ENCODE measurements around the gene KRT7.
"Not testable (repeated sequence)": the region's sequence is repeated elsewhere in the genome, so short reads cannot be mapped to it uniquely, and the experiment has no call there.

The KRT7 gene

GRCh38 chr12:52254180-52254964 lies 21.3 kb downstream of the KRT7 start:
- no peak for DNase-seq

- DNase-seq = no peak
Measured at GRCh38 chr12:52254965-52255751, 22.1 kb downstream of the KRT7 start.

GRCh38 chr12:52255926-52256583 lies 23.0 kb downstream of the KRT7 start:
- DNase-seq = no peak

GRCh38 chr12:52256584-52256935 lies 23.5 kb downstream of the KRT7 start:
- DNase-seq = no peak

- no peak for DNase-seq
Measured at GRCh38 chr12:52257074-52257551, 24.1 kb downstream of the KRT7 start.

GRCh38 chr12:52257922-52258321 lies 24.9 kb downstream of the KRT7 start:
- not testable (repeated sequence) for DNase-seq

- no peak for DNase-seq
Measured at GRCh38 chr12:52258335-52258901, 25.4 kb downstream of the KRT7 start.

GRCh38 chr12:52259657-52260243 lies 26.7 kb downstream of the KRT7 start:
- peak in 3 of 56 donors; percentile 10 to 17 (median 10) for DNase-seq

- DNase-seq = peak in 1 of 56 donors; percentile 47
Measured at GRCh38 chr12:52260361-52261207, 27.5 kb downstream of the KRT7 start.

- no peak for DNase-seq
Measured at GRCh38 chr12:52261208-52261484, 28.1 kb downstream of the KRT7 start.

GRCh38 chr12:52262286-52262685 lies 29.2 kb downstream of the KRT7 start:
- DNase-seq = no peak

GRCh38 chr12:52263761-52264434 lies 30.9 kb downstream of the KRT7 start:
- DNase-seq = no peak

GRCh38 chr12:52264435-52264825 lies 31.4 kb downstream of the KRT7 start:
- peak in 2 of 56 donors; percentile 5 to 40 for DNase-seq

GRCh38 chr12:52266514-52266913 lies 33.5 kb downstream of the KRT7 start:
- no peak for DNase-seq

GRCh38 chr12:52267266-52267665 lies 34.2 kb downstream of the KRT7 start:
- no peak for DNase-seq

- peak in 1 of 56 donors; percentile 35 for DNase-seq
Measured at GRCh38 chr12:52267699-52268098, 34.7 kb downstream of the KRT7 start.

- DNase-seq = no peak
Measured at GRCh38 chr12:52268212-52268611, 35.2 kb downstream of the KRT7 start.

GRCh38 chr12:52270541-52271070 lies 37.6 kb downstream of the KRT7 start:
- no peak for DNase-seq

- DNase-seq = no peak
Measured at GRCh38 chr12:52271158-52271557, 38.1 kb downstream of the KRT7 start.
